OCI-LY7 (cell line): ENCODE data around the gene SPATA6. TPM values are rescaled to one million over a fixed set of nuclear protein-coding genes. Genes with fewer than 3 reads are reported as not detected.

Experiments used
- BruUV-seq: library from RNA; stranded (reverse); fragments of 400-500 nt; replicated peaks from 2 replicates; lab custom pipeline; 2021; lab: Mats Ljungman, UMichigan
- CTCF ChIA-PET: fragments of 300-600 bp; sonication (Branson Sonifier 250); formaldehyde crosslinking; loops from one replicate; lab custom pipeline; 2022; ENCODE audit warnings: antibody characterized with exemption; ENCODE audit not compliant: unreplicated experiment; lab: Charles Lee
- POLR2A ChIA-PET: fragments of 300-600 bp; sonication (Branson Sonifier 250); formaldehyde crosslinking; loops from one replicate; lab custom pipeline; 2022; ENCODE audit warnings: antibody characterized with exemption; lab: Charles Lee
- DNase-seq: peaks from one replicate; pipeline ENCODE4 v3.0.0-alpha.2; 2015; ENCODE audit warnings: low spot score
- H2AFZ ChIP-seq: fragments of 200-600 bp; sonication (generic), shearing (Covaris generic); 2 replicates; pipeline ENCODE4 v1.6.1; 2014; ENCODE audit warnings: mild to moderate bottlenecking, antibody characterized with exemption, low read length, moderate library complexity
- H3K27ac ChIP-seq: fragments of 200-600 bp; sonication (generic); 2 replicates; pipeline ENCODE4 v1.5.1; 2014; ENCODE audit warnings: mixed run types, low read depth, mild to moderate bottlenecking, moderate library complexity, low read length, inconsistent platforms; ENCODE audit not compliant: poor library complexity, severe bottlenecking
- H3K36me3 ChIP-seq: fragments of 200-600 bp; sonication (generic); 2 replicates; pipeline ENCODE4 v1.6.1; 2014; ENCODE audit warnings: mild to moderate bottlenecking, antibody characterized with exemption, low read length, moderate library complexity, mixed read lengths; ENCODE audit not compliant: insufficient read depth
- H3K4me1 ChIP-seq: fragments of 200-600 bp; sonication (generic); 2 replicates; pipeline ENCODE4 v1.5.1; 2014; ENCODE audit warnings: mild to moderate bottlenecking, low read length; ENCODE audit not compliant: insufficient read depth, poor library complexity, severe bottlenecking
- H3K4me2 ChIP-seq: fragments of 200-600 bp; sonication (generic); 2 replicates; pipeline ENCODE4 v1.6.1; 2014; ENCODE audit warnings: mild to moderate bottlenecking, low read length
- H3K4me3 ChIP-seq: fragments of 200-600 bp; sonication (generic); 2 replicates; pipeline ENCODE4 v1.5.1; 2014; ENCODE audit warnings: mild to moderate bottlenecking, low read depth, low read length; ENCODE audit not compliant: poor library complexity, severe bottlenecking
- H3K79me2 ChIP-seq: fragments of 200-600 bp; sonication (generic); 2 replicates; pipeline ENCODE4 v1.6.1; 2016; ENCODE audit warnings: low read depth, mild to moderate bottlenecking, low read length, moderate library complexity, mixed read lengths; ENCODE audit not compliant: insufficient read depth
- H3K9me2 ChIP-seq: fragments of 200-600 bp; sonication (generic); 2 replicates; pipeline ENCODE4 v1.6.1; 2016; ENCODE audit warnings: mild to moderate bottlenecking, low read length, mixed read lengths; ENCODE audit not compliant: insufficient read depth
- H3K9me3 ChIP-seq: fragments of 200-600 bp; sonication (generic); 2 replicates; pipeline ENCODE4 v1.6.1; 2014; ENCODE audit warnings: mild to moderate bottlenecking, mixed run types, low read length, mixed read lengths
- H4K20me1 ChIP-seq: fragments of 200-600 bp; sonication (generic); 2 replicates; pipeline ENCODE4 v1.6.1; 2014; ENCODE audit warnings: mild to moderate bottlenecking, antibody characterized with exemption, low read length, moderate library complexity, mixed read lengths; ENCODE audit not compliant: insufficient read depth
- EZH2phosphoT487 ChIP-seq: fragments of 200-600 bp; sonication (generic); IDR thresholded peaks from 2 replicates; pipeline ENCODE4 v1.6.1; 2018; ENCODE audit warnings: low read depth, borderline replicate concordance, mild to moderate bottlenecking, mixed run types, antibody characterized with exemption, low read length, moderate library complexity, mixed read lengths
- intact Hi-C: fragments of 100-400 bp; cut with micrococcal nuclease; formaldehyde crosslinking; loops from one replicate; pipeline ENCODE4 v1.10.0; 2022; ENCODE audit not compliant: unreplicated experiment
- total RNA-seq, 2 experiments: library from RNA; depleted of rRNA in 1 of 2; stranded (reverse); fragments of >200 nt in 1 of 2; shearing (Covaris generic) in 1 of 2; gene quantifications; 2 replicates each; pipeline ENCODE4 v1.2.3, GENCODE V29; 2014 to 2022
- TF ChIP-seq, protein P1 (sequence below): fragments of 200-600 bp; sonication (generic); conservative IDR thresholded peaks from 2 replicates; pipeline ENCODE4 v1.5.1; 2014; ENCODE audit warnings: mild to moderate bottlenecking, antibody characterized with exemption, low read length, moderate library complexity, mixed read lengths

SPATA6 gene
- total RNA-seq, 2 experiments from 2014 or later = 2.5 TPM; not detected in 1

DNA sequence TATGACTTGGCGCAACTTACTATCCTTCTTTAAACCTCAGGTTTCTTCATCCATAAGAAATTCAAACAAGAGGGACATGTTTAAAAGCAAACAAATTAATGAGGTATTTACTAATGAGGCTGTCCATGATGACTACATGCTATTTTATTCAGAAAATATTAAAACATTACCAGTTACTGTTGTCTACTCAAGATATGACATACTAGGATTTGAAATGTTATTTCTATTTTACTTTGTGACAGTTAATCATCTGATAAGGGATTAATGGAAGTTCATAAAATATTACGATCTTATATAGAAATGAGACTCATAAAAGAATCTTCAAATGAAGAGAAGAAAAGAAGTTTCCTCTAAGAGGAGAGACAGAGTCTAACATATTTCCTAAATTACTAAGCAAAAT is 80.1 kb downstream of the SPATA6 start:
- ChIA-PET CTCF (no interaction called here), POLR2A (no interaction called here)
- no peaks in the 10 kb centered on the region for H3K4me1 ChIP-seq
- H3K4me3 ChIP-seq = no peak overlapping the region
- BruUV-seq = no TSS peak
- H3K36me3 ChIP-seq = no peaks in the 10 kb centered on the region
- no peaks in the 10 kb centered on the region for H3K9me3 ChIP-seq
- no peaks in the 10 kb centered on the region for H4K20me1 ChIP-seq
- no peak for TF ChIP-seq EZH2phosphoT487
- TF ChIP-seq, protein P1, sequence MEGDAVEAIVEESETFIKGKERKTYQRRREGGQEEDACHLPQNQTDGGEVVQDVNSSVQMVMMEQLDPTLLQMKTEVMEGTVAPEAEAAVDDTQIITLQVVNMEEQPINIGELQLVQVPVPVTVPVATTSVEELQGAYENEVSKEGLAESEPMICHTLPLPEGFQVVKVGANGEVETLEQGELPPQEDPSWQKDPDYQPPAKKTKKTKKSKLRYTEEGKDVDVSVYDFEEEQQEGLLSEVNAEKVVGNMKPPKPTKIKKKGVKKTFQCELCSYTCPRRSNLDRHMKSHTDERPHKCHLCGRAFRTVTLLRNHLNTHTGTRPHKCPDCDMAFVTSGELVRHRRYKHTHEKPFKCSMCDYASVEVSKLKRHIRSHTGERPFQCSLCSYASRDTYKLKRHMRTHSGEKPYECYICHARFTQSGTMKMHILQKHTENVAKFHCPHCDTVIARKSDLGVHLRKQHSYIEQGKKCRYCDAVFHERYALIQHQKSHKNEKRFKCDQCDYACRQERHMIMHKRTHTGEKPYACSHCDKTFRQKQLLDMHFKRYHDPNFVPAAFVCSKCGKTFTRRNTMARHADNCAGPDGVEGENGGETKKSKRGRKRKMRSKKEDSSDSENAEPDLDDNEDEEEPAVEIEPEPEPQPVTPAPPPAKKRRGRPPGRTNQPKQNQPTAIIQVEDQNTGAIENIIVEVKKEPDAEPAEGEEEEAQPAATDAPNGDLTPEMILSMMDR = no peak
- intact Hi-C loops = no loop called here
- DNase-seq = no peak
- H3K79me2 ChIP-seq = no peaks in the 10 kb centered on the region
- H2AFZ ChIP-seq = no peak overlapping the region
- H3K4me2 ChIP-seq = no peak overlapping the region
- H3K9me2 ChIP-seq = no peaks in the 10 kb centered on the region
- H3K27ac ChIP-seq = no peak overlapping the region

DNA sequence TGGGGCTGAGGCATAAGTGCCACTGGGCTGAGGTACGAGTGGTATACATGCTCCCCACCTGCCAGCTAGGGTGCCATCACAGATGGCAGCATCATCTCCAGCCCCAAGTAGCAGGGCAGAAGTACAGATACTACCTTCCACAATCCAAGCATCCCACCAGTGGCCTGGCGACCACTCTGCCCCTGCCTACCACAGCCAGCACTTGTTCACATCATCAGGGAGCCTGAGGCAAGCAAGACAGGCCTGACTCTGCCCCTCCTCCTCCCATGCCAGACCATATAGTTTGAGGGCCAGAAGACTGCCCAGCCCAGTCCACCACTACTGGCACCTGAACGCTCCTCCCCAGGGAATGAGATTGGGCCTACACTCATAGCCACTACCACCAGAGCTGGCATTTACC is 84.6 kb downstream of the SPATA6 start:
- no peaks in the 10 kb centered on the region for H3K9me2 ChIP-seq
- no peak overlapping the region for H2AFZ ChIP-seq
- no peak overlapping the region for H3K4me3 ChIP-seq
- POLR2A ChIA-PET = no interaction called here
- H3K4me2 ChIP-seq = no peak overlapping the region
- no peaks in the 10 kb centered on the region for H3K9me3 ChIP-seq
- no peak for TF ChIP-seq EZH2phosphoT487
- TF ChIP-seq, protein P1 = no peak
- no peak overlapping the region for H3K27ac ChIP-seq
- no peak for DNase-seq
- BruUV-seq = no TSS peak
- no peaks in the 10 kb centered on the region for H4K20me1 ChIP-seq
- no peaks in the 10 kb centered on the region for H3K36me3 ChIP-seq
- H3K4me1 ChIP-seq = no peaks in the 10 kb centered on the region
- CTCF ChIA-PET = no interaction called here
- intact Hi-C loops = no loop called here
- no peaks in the 10 kb centered on the region for H3K79me2 ChIP-seq

DNA sequence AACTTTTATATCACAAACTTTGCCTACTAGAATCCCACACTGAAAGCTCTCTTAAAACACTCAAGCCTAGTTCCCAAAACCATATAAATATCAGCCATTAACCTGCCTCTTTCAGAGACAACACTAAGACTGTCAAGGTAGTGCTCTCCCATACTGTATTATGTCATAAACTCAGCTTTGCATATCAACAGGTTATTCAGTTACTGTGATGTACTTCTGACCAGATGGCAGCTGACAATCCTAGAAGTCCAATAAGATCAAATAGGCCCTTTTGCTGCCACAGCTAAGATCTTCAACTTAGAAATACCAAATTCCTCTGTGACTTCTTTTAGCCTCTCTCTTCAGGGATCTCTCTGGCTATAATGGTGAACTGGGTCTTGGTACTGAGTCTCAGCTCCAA is 97.2 kb downstream of the SPATA6 start:
- Histone ChIP-seq H3K9me3 (no peaks in the 10 kb centered on the region), H3K36me3 (no peaks in the 10 kb centered on the region), H3K4me2 (no peak overlapping the region), H3K4me3 (no peak overlapping the region), H3K4me1 (no peaks in the 10 kb centered on the region), H3K27ac (no peak overlapping the region), H3K9me2 (no peaks in the 10 kb centered on the region), H3K79me2 (no peaks in the 10 kb centered on the region), H4K20me1 (no peaks in the 10 kb centered on the region), H2AFZ (no peak overlapping the region)
- ChIA-PET POLR2A (no interaction called here), CTCF (no interaction called here)
- BruUV-seq = no TSS peak
- DNase-seq = no peak
- TF ChIP-seq EZH2phosphoT487 = no peak
- TF ChIP-seq, protein P1 = no peak
- intact Hi-C loops = no loop called here
